Measurements from ENCODE around the gene XYLB. TPM values are rescaled to one million over a fixed set of nuclear protein-coding genes. Genes with fewer than 3 reads are reported as not detected.

The XYLB gene
- total RNA-seq, 2 donors from 2014 or later, result 4.9 TPM

DNA sequence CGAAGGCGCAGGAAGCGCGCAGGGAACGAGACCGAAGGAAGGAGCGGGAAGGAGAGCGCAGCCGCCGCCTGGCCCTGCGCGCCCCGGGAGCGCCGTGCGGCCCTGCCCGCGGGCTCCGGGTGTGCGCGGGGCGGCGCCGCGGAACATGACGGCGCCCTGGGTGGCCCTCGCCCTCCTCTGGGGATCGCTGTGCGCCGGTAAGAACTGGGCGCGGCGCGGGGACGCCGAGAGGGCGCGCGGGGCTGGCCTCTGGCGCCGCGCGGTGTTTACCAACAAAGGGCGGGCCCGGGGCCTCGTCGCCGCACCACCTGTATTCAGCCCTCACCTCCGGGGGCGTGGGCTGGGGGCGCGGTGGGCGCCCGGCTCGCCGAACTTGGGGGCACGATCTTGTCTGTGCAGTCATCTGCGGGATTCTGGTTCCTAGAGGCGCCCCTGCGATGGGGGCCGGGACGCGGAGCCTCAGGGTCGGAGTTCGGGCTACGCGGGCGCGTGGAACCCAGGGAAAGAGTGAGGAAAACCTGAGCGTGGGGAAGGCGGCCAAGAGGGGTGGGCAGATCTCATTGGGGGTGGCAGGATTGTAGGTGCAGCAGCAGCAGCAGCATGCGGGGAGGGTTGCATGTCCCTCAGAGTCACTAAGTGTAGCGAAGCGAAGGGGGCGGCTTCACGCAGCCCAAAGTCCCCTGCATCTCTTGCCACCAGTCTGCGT, 107.7 kb downstream of the XYLB start:
- TF ChIP-seq POLR2AphosphoS5 (IDR thresholded peaks at IDR 0.05), result no peak
- TF ChIP-seq, protein P1, sequence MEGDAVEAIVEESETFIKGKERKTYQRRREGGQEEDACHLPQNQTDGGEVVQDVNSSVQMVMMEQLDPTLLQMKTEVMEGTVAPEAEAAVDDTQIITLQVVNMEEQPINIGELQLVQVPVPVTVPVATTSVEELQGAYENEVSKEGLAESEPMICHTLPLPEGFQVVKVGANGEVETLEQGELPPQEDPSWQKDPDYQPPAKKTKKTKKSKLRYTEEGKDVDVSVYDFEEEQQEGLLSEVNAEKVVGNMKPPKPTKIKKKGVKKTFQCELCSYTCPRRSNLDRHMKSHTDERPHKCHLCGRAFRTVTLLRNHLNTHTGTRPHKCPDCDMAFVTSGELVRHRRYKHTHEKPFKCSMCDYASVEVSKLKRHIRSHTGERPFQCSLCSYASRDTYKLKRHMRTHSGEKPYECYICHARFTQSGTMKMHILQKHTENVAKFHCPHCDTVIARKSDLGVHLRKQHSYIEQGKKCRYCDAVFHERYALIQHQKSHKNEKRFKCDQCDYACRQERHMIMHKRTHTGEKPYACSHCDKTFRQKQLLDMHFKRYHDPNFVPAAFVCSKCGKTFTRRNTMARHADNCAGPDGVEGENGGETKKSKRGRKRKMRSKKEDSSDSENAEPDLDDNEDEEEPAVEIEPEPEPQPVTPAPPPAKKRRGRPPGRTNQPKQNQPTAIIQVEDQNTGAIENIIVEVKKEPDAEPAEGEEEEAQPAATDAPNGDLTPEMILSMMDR (IDR thresholded peaks at IDR 0.05), result no peak
- no peak for TF ChIP-seq POLR2A (IDR thresholded peaks at IDR 0.05)
- DNase-seq (ENCODE audit: low spot score), result peak; percentile 25
- H3K27ac ChIP-seq, result peak overlapping the region; percentile 89 to 92
- H3K9me3 ChIP-seq, result no peaks in the 10 kb centered on the region
- no peaks in the 10 kb centered on the region for H3K27me3 ChIP-seq (replicated peaks; ENCODE audit: insufficient read depth)
- H3K4me1 ChIP-seq (replicated peaks), result peaks cover 3% of the 10 kb centered on the region
- no peaks in the 10 kb centered on the region for H3K36me3 ChIP-seq
- peak overlapping the region; percentile 70 to 83 for H3K4me3 ChIP-seq
- WGBS, result under 1% methylated on average over 77 of the region's 78 CpGs
- intact Hi-C loops (cut with DNase I), result loop anchor here (5.0 kb wide), 1 partner anchor 317 kb away; the partner anchor contains the start of genes ACAA1 and MYD88

- H3K4me3 ChIP-seq, result peak overlapping the region; percentile 70 to 83
- TF ChIP-seq POLR2AphosphoS5 (IDR thresholded peaks at IDR 0.05) (peak; percentile 81), POLR2A (IDR thresholded peaks at IDR 0.05) (peak; percentile 61)
- TF ChIP-seq, protein P1 (IDR thresholded peaks at IDR 0.05), result no peak
- peak; percentile 88 for DNase-seq (ENCODE audit: low spot score)
- no peaks in the 10 kb centered on the region for H3K27me3 ChIP-seq (replicated peaks; ENCODE audit: insufficient read depth)
- intact Hi-C loops (cut with DNase I), result loop anchor here (5.0 kb wide), 2 partner anchors 37 to 318 kb away; partner anchors contain the start of genes ACAA1 and MYD88
- H3K4me1 ChIP-seq (replicated peaks), result peaks cover 10% of the 10 kb centered on the region
- H3K27ac ChIP-seq, result peak overlapping the region; percentile 89 to 92
- H3K36me3 ChIP-seq, result no peaks in the 10 kb centered on the region
- WGBS, result under 1% methylated on average over 70 of the region's 72 CpGs
- H3K9me3 ChIP-seq, result no peaks in the 10 kb centered on the region
These were observed 108.5 kb downstream of the XYLB start for GRCh38 chr3:38454884-38455638.

GRCh38 chr3:38455639-38456430, 109.2 kb downstream of the XYLB start:
- TF ChIP-seq, protein P1 (IDR thresholded peaks at IDR 0.05), result no peak
- peak; percentile 28 for TF ChIP-seq POLR2A (IDR thresholded peaks at IDR 0.05)
- H3K9me3 ChIP-seq, result no peaks in the 10 kb centered on the region
- H3K27ac ChIP-seq, result peak overlapping the region; percentile 89 to 92
- H3K4me1 ChIP-seq (replicated peaks), result peaks cover 13% of the 10 kb centered on the region
- peak overlapping the region; percentile 70 to 83 for H3K4me3 ChIP-seq
- intact Hi-C loops (cut with DNase I), result loop anchor here (5.0 kb wide), 1 partner anchor 36 kb away; no protein-coding TSS in a partner anchor
- no peak for DNase-seq (ENCODE audit: low spot score)
- H3K36me3 ChIP-seq, result no peaks in the 10 kb centered on the region
- 10% methylated on average over 15 of the region's 15 CpGs for WGBS
- no peaks in the 10 kb centered on the region for H3K27me3 ChIP-seq (replicated peaks; ENCODE audit: insufficient read depth)

DNA sequence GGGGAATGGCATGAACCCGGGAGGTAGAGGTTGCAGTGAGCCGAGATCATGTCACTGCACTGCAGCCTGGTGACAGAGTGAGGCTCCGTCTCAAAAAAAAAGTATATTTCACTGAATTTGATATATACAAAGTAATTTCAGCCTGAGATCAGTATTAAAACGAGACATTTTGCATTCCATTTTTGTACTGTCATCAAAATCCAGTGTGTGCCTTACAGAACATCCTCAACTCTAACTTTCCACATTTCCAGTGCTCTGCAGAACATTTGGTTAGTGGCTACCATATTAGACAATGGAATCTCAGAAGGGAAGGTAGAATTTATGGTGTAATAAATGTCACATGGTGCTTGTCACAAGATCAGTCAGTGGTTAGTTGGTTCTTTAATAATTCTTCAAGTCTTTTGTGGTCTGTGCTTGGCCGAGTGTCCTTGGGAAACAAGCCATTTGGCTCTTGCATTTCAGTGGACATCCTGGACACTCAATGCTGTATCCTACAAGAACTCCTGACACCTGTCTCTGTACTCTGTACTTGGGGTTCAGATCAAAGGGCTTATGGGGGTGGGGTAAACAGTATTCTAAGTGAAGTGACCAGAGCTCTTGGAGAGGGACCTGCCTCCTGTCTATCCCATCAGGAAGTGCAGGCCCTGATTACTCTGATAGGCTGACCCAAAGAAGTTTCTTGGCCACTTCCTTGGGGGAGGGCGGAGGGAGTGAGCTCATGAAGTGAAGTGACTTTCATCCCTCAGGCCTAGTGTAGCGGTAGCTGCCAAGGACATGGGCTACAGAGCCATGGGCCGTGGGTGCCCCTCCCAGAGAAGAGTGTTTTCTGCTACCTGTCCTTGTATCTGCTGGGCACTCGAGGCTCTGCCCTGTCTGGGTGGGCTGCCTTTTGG, 110.8 kb downstream of the XYLB start:
- WGBS, result 68% methylated on average over 9 of the region's 9 CpGs
- H3K27me3 ChIP-seq (replicated peaks; ENCODE audit: insufficient read depth), result no peaks in the 10 kb centered on the region
- no peaks in the 10 kb centered on the region for H3K36me3 ChIP-seq
- TF ChIP-seq, protein P1 (IDR thresholded peaks at IDR 0.05), result no peak
- TF ChIP-seq POLR2AphosphoS5 (IDR thresholded peaks at IDR 0.05) (peak; percentile 48), POLR2A (IDR thresholded peaks at IDR 0.05) (no peak)
- no peak for DNase-seq (ENCODE audit: low spot score)
- H3K4me1 ChIP-seq (replicated peaks), result peaks cover 13% of the 10 kb centered on the region
- intact Hi-C loops (cut with DNase I), result loop anchor here (5.0 kb wide), 1 partner anchor 35 kb away; no protein-coding TSS in a partner anchor
- H3K27ac ChIP-seq, result no peak overlapping the region
- no peak overlapping the region for H3K4me3 ChIP-seq
- no peaks in the 10 kb centered on the region for H3K9me3 ChIP-seq
